Activated B cell treated with CpG ODN at 0.5 μM for 24 hours (primary cell): ENCODE measurements around the gene IGFLR1. TPM values are rescaled to one million over a fixed set of nuclear protein-coding genes. Genes with fewer than 3 reads are reported as not detected.
A peak's percentile ranks its signal among the peaks of the same experiment; 100 is the strongest.

Experiments
- ATAC-seq: fragments of 200-7000 bp; cut with Tn5 transposase; one replicate; pipeline ENCODE4 v1.10.0; 2021; ENCODE audit warnings: low read depth, mild to moderate bottlenecking, moderate library complexity
- CTCF ChIA-PET: fragments of 350-600 bp; sonication (Branson Sonifier 250); formaldehyde crosslinking; loops from one replicate; lab custom pipeline; 2021; ENCODE audit warnings: antibody characterized with exemption; lab: Charles Lee
- POLR2A ChIA-PET: fragments of 350-600 bp; sonication (Branson Sonifier 250); formaldehyde crosslinking; loops from one replicate; lab custom pipeline; 2021; ENCODE audit warnings: antibody characterized with exemption; lab: Charles Lee
- DNase-seq: peaks from one replicate; pipeline ENCODE4 v3.0.0; 2022
- H3K27ac Mint-ChIP-seq: one replicate; pipeline ENCODE4 v1.8.0; 2020; ENCODE audit warnings: mixed read lengths
- H3K27me3 Mint-ChIP-seq: one replicate; pipeline ENCODE4 v1.8.0; 2021; ENCODE audit warnings: mixed read lengths
- H3K36me3 Mint-ChIP-seq: one replicate; pipeline ENCODE4 v1.8.0; 2021; ENCODE audit warnings: low read depth, mixed read lengths
- H3K4me1 Mint-ChIP-seq: one replicate; pipeline ENCODE4 v1.8.0; 2021; ENCODE audit warnings: mixed read lengths
- H3K4me3 Mint-ChIP-seq: one replicate; pipeline ENCODE4 v1.8.0; 2020; ENCODE audit warnings: mild to moderate bottlenecking, mixed read lengths
- H3K9me3 Mint-ChIP-seq: one replicate; pipeline ENCODE4 v1.8.0; 2020; ENCODE audit warnings: mixed read lengths
- CTCF ChIP-seq: fragments of 200-600 bp; IDR thresholded peaks from one replicate; pipeline ENCODE4 v1.8.0; 2022; ENCODE audit warnings: antibody characterized with exemption, mild to moderate bottlenecking
- intact Hi-C: fragments of 100-400 bp; cut with micrococcal nuclease; formaldehyde crosslinking; loops from one replicate; pipeline ENCODE4 v1.15.1; 2024
- total RNA-seq: library from RNA; stranded (reverse); gene quantifications from 2 replicates; pipeline ENCODE4 v1.2.3, GENCODE V29; 2022

IGFLR1 gene
- total RNA-seq, 1 donor from 2014 or later, result 130 TPM

GRCh38 chr19:35704218-35704617 lies 38.0 kb downstream of the IGFLR1 start, which contains the start of gene ZBTB32:
TSS of gene ZBTB32 (plus strand) at chr19:35704558. CDS start at chr19:35714627, 10,069 bp downstream.
- TF ChIP-seq CTCF, result no peak
- ChIA-PET CTCF (no interaction called here), POLR2A (interaction anchor here (0.7 to 10.7 kb wide), 2 partner anchors 9 kb away, joined by 15 to 238 read pairs; no protein-coding TSS in a partner anchor)
- Mint-ChIP-seq H3K4me1 (peaks cover 7% of the 10 kb centered on the region), H3K4me3 (no peak within 1 kb of the TSS), H3K9me3 (no peaks in the 10 kb centered on the region), H3K27me3 (no peaks in the 10 kb centered on the region), H3K27ac (no peak within 1 kb of the TSS), H3K36me3 (peaks cover 2% of the 10 kb centered on the region)
- intact Hi-C loops, result no loop called here
- ATAC-seq (no peak), DNase-seq (no peak)

GRCh38 chr19:35703343-35703742 lies 38.9 kb downstream of the IGFLR1 start:
- DNase-seq, result no peak
- H3K27me3 Mint-ChIP-seq, result no peaks in the 10 kb centered on the region
- TF ChIP-seq CTCF, result no peak
- H3K4me1 Mint-ChIP-seq, result peaks cover 7% of the 10 kb centered on the region
- H3K4me3 Mint-ChIP-seq, result no peak overlapping the region
- H3K27ac Mint-ChIP-seq, result no peak overlapping the region
- peaks cover 2% of the 10 kb centered on the region for H3K36me3 Mint-ChIP-seq
- ATAC-seq, result no peak
- intact Hi-C loops, result loop anchor here (2.0 kb wide), 2 partner anchors 75 to 351 kb away; partner anchors contain the start of genes RBM42, THAP8 and WDR62
- ChIA-PET CTCF (interaction anchor here (2.2 kb wide), 1 partner anchor 9 kb away, joined by 4 read pairs; no protein-coding TSS in a partner anchor), POLR2A (interaction anchor here (0.7 to 10.7 kb wide), 6 partner anchors 10 to 228 kb away, joined by 3 to 238 read pairs (median 7); partner anchors contain the start of genes IGFLR1, PSENEN and U2AF1L4)
- H3K9me3 Mint-ChIP-seq, result no peaks in the 10 kb centered on the region

DNA sequence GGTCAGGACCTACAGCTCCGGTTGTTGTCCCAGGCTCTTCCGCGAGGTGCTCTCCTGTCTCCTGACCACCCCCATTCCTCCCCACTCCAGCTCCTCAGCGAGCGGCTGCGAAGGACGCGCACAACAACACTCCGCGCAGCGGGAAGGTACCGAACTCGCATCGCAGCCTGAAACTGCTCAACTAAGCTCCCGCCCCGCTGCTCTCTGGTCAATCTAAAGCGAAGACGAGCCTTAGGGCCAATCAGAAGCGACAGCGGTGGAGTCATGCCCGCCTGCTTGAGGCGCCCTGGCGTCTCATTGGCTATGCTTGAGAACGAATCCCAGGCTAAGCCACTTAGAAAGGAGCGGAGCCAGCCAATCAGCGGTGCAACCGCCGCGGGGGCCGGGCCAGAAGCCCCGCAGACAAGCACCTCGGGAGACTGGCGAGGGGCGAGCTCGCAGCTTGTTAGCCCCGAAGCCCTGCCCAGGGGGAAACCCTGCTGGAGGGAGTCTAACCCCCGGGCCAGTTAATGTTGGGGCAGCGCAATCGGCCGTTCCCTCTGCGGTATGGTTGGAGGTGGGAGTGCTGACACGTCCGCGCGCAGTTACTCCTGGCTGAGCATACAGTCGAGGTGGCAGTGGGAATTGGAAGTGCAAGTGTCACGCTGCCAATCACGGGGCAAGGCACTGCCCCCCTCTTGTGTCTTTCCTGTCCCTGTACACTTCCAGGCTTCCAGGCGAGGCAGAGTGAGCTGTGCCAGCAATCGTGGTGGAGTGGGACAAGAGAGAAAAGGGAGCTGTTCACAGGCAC lies 39.8 kb downstream of the IGFLR1 start:
- no peak for TF ChIP-seq CTCF
- H3K4me1 Mint-ChIP-seq, result peaks cover 7% of the 10 kb centered on the region
- DNase-seq (peak; percentile 82), ATAC-seq (peak; percentile 99)
- peaks cover 2% of the 10 kb centered on the region for H3K36me3 Mint-ChIP-seq
- POLR2A ChIA-PET, result interaction anchor here (0.7 to 10.7 kb wide), 14 partner anchors 10 to 229 kb away, joined by 3 to 238 read pairs (median 6); partner anchors contain the start of genes COX6B1, HSPB6, IGFLR1 and LIN37
- CTCF ChIA-PET, result interaction anchor here (0.6 to 2.2 kb wide), 3 partner anchors 8 to 14 kb away, joined by 3 to 6 read pairs (median 4); no protein-coding TSS in a partner anchor
- H3K9me3 Mint-ChIP-seq, result no peaks in the 10 kb centered on the region
- H3K27ac Mint-ChIP-seq, result peak overlapping the region; percentile 96
- peak overlapping the region; percentile 98 for H3K4me3 Mint-ChIP-seq
- H3K27me3 Mint-ChIP-seq, result no peaks in the 10 kb centered on the region
- intact Hi-C loops, result loop anchor here (1.0 to 2.0 kb wide), 5 partner anchors 9 to 352 kb away; partner anchors contain the start of genes RBM42, THAP8 and WDR62

DNA sequence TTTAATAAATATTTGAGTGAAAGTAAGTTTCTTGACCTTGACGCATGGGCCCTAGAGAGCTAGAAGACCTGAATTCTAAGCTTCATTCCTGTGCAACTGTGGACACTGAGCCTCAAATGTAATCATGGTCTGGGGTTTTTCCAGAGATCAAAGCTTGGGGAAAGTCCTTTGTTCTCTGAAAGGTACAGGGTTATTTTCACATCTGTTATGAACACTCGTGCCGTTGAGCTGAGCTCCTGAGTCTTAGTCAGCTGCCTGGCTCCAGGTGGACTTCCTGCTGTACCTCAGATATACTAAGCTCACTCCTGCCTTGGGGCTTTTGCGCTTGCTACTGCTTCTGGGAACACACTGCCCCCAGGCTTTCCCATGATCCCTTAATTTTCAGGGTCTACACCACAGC lies 45.4 kb downstream of the IGFLR1 start:
- Mint-ChIP-seq H3K4me1 (peaks cover 3% of the 10 kb centered on the region), H3K9me3 (no peaks in the 10 kb centered on the region), H3K4me3 (no peak overlapping the region), H3K27ac (no peak overlapping the region), H3K27me3 (no peaks in the 10 kb centered on the region), H3K36me3 (no peaks in the 10 kb centered on the region)
- POLR2A ChIA-PET, result interaction anchor here (10.7 kb wide), 1 partner anchor 17 kb away, joined by 238 read pairs; no protein-coding TSS in a partner anchor
- CTCF ChIA-PET, result interaction anchor here (1.0 to 5.0 kb wide), 2 partner anchors 17 to 184 kb away, joined by 3 to 57 read pairs; no protein-coding TSS in a partner anchor
- DNase-seq (no peak), ATAC-seq (no peak)
- intact Hi-C loops, result no loop called here
- TF ChIP-seq CTCF, result no peak
